NCI-H1436 (cell line): ENCODE data around the gene LZTS3.
"Not testable (repeated sequence)": the region's sequence is repeated elsewhere in the genome, so short reads cannot be mapped to it uniquely, and the experiment has no call there.

Experiments used
- DNase-seq: peaks from one replicate; lab custom pipeline; 2025; lab: John Stamatoyannopoulos, UW

LZTS3 gene

DNA sequence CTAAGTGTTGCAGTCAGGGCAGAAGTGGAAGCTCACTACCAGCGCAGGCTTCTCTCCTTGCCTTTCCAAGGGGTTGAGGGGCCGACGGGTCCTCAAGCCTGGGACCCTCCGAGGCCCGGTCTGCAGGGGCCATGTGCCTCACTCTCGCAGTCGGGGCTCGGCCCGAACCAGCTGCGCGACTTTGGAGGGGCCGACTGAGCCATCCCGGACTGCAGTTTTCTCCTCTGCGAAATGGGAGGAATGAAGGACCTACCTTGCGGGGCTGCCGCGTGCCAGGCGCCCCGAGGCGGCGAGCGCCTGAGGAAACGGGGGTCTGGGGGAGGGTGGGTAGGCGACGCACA is 5.6 kb downstream of the LZTS3 start:
- DNase-seq, result no peak

DNA sequence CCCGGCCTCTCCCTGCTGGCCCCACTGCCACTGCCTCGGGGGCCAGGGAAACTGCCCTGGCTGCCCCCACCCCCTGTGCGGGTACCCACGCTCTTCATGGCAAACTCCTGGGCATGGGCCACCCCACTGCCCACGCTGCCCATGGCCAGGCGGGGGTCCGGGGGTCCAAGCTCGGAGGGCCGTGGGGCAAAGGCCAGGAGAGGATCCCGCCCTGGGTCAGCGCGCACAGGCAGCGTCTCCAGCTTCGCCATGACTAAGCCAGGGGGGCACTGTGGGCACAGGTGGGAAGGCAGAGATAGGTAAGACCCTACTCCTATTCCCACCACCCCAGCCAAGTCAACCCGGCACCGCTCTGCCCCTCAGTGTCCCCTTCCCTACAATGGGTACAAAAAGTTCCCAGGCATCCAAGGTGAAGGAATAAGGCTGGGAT is 6.4 kb downstream of the LZTS3 start:
- DNase-seq, result no peak

DNA sequence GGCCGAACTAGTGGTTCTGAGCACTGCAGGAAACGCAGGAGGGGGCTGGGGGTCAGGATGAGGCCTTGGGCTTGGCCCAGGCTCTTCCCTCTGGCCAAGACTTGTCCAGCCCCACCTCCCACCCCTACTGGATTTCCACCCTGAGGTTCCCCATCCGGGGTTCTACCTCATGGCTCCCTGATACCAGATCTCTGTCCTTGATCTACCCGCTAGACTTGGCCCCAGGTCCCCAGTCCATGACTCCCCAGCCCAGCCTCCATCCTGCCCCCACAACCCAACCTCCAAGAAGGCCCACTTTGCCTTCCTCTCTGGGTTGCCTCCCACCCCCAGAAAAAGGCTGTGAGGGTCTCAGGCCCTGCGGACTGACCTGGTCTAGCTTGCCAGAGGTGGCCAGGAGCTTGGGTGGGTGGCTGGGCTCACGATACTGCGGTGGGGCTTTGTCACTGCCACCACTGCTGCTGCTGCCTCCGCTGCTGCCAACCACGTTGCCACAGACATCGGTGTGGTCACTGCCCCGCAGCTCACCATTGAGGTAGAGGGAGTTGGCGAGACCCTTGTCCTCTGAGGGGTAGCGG is 6.9 kb downstream of the LZTS3 start:
- DNase-seq, result no peak

- no peak for DNase-seq
Measured at GRCh38 chr20:3165473-3166337, 7.6 kb downstream of the LZTS3 start.

DNA sequence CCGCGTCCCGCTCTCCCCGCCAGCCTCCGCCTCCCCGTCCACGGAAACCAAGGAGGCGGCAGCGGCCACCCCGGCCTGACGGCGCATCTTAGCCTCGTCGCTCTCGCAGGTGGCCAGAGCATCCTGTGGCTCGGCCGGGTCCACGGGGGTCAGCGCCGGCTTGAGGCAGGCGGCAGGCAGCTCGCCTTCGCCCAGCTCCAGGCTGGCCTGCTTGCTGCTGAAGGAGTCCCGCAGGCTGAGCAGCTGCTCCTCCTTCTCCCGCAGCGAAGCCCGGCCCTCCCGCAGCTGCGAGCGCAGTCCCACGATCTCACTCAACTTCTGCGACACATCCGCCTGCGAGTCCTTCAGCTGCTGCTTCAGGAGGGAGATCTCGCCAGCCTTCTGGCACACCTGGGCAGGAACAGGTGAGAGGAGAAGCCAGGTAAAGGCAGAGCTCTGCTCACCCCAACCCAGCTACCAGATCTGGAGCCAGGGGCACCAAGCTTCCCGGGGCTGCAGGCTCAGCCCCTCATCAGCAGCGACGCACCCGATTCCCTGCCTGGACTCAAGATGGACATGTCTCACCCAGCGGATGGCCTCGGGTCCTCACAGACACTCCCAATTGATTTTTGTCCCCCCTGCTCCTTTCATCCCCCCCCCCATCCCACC is 8.5 kb downstream of the LZTS3 start:
- DNase-seq, result no peak

GRCh38 chr20:3164043-3164762 is 9.1 kb downstream of the LZTS3 start:
- no peak for DNase-seq

GRCh38 chr20:3163099-3164042 is 10.0 kb downstream of the LZTS3 start:
- no peak for DNase-seq

- DNase-seq, result peak; percentile 42
Measured at GRCh38 chr20:3162080-3162611, 11.2 kb downstream of the LZTS3 start.

DNA sequence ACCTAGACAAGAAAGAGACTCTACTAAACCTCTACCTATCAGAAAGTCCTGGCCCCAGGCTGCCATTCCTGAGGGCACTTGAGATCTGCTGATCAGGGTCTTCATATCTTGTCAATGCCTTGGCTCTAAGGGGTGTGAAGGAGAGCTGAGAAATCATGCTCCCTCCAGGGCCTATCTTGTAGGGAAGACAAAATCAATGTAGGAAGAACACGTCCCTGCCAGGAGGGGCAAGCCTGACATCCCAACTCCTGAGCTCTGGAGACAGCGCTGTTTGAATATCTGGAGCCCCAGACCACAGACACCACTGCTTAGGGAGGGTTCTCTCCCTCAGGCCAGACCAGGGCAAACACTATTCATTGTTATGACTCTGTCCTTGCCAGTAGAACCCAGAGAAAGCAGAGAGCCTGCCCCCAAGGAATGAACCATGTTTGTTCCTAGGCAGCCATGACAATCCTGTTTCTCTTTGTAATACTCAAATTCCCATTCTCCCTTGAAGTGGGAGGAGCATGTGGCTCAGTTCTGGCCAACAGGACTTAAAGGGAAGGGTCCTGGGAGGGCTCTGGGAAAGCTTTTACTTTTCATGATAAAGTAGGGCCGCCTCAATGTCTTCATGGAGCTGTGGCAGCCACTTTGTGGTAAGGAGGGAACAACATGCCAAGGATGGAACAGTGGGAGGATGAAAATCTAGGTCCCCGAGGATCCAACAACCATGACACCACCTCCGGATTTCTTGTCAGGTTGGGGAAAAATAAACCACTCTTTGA is 11.9 kb downstream of the LZTS3 start:
- DNase-seq, result no peak

GRCh38 chr20:3160418-3160817 is 12.9 kb downstream of the LZTS3 start:
- DNase-seq, result no peak

GRCh38 chr20:3158968-3159431 is 14.3 kb downstream of the LZTS3 start:
- no peak for DNase-seq

GRCh38 chr20:3157817-3158216 is 15.5 kb downstream of the LZTS3 start:
- no peak for DNase-seq

DNA sequence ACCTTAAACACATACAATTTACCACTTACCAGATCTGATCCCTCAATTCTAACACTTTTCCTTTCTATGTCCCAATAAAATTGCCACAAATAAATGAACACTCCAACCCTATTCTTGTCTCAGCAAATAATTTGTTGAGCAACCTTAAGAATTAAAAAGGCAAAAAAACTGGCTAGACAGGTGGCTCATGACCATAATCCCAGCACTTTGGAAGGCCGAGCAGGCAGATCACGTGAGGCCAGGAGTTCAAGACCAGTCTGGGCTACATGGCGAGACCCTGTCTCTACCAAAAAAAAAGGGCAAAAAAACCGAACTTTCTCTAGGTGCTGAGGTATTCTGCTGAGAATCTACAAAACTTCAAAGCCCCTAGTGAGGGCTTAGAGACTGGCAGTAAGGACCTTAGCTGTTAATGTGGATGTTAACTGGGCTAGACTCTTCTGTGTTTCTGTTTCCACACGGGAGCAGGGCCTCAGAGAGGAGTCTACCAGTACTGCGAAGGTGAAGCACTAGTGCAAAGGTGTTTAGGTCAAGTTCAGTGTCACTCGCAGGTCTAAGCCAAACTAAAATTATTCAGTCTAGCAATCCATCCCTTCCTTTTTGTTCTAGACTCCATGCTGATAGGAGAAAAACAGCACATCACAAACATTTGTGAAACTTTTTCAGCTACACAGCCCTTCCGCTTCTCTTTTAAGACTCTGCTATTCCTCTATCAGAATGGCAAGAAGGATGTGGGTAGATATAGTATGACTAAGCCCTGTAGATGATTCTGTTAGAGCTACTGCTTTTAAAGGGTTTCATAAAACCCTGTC is 16.3 kb downstream of the LZTS3 start:
- no peak for DNase-seq

DNA sequence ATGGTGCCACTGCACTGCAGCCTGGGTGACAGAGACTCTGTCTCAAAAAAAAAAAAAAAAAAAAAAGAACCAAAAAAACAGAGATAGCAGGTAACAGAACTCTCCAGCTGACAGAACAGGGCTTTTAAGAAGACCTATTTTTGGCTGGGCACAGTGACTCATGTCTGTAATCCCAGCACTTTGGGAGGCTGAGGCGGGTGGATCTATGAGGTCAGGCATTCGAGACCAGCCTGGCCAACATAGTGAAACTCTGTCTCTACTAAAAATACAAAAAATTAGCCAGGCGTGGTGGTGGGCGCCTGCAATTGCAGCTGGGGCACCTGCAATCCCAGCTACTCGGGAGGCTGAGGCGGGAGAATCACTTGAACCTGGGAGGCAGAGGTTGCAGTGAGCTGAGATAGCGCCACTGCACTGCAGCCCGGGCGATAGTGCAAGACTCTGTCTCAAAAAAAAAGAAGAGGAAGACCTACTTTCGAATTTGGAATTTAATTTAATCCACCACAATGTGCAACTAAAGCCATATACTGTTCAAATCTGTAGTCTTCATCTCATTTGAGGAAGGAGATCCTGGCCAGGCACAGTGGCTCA is 21.2 kb downstream of the LZTS3 start:
- DNase-seq, result not testable (repeated sequence)

DNA sequence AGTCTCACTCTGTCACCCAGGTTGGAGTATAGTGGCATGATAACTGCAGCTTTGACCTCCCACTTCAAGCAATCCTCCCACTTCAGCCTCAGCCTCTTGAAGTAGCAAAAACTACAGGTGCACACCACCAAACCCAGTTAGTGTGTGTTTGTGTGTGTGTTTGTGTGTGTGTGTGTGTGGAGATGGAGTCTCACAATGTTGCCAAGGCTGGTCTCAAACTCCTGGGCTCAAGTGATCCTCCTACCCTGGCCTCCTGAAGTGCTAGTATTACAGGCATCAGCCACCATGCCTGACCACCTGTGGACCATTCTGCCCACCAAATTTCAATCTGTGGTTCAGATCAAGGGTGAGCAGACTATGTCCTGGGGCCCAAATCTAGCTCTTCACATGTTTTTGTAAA is 22.4 kb downstream of the LZTS3 start:
- no peak for DNase-seq

DNA sequence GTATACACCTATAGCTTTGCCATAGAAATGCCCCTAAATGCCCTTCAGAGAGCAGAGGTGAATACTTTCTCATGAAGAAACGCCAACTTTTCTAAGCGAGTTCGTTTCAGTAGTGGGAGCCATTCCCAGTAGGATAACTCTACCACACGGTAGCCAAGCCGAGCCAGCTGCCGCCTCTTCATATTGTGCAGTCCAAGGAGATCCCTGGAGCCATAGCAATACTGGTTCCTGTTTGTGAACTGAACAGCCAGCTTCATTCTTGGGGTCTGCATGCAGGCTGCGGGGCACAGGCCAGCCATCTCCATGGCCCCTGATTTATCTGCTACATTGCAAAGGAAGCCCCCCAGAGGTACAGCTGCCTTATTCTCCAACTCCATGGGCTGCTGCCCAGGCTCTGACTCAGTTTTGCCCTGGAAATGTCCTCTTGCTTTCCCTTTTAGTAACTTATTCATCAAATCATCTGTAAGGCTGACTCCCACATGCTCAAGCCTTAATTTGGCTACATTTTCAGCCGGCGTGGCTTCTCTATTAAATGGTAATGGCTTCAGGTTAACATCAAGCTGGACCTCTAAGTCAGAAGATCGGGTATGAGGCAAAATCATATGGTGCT is 26.5 kb downstream of the LZTS3 start:
- no peak for DNase-seq

DNA sequence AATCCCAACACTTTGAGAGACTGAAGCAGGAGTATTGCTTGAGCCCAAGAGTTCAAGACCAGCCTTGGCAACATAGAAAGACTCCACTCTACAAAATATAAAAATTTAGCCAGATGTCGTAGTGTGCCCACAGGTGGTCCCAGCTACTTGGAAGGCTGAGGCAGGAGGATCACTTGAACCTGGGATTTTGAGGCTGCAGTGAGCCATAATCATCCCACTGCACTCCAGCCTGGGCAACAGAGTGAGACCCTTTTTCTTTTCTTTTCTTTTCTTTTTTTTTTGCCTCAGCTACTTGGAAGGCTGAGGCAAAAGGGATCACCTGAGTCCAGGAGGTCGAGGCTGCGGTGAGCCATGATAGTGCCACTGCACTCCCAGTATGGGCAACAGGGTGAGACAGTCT is 31.6 kb downstream of the LZTS3 start:
- no peak for DNase-seq

DNA sequence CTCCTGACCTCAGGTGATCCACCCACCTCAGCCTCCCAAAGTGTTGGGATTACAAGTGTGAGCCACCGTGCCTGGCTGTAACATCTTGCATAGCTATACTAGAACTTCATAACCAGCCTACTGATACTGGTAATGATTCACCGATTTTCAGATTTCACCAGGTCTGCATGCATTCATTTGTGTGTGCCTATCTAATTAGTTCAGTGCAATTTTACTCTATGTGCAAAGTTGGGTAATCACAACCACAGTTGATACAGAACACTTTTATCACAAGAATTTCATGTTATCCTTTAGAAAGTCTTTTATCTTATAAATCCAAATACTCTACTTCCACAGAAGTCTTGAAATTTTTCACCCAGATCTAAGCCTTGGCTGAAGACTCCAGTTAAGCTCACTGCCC is 35.9 kb downstream of the LZTS3 start:
- DNase-seq, result no peak
